GM18498 (cell line): ENCODE results near the gene CISH.

Experiments used
- ATAC-seq: cut with Tn5 transposase; IDR thresholded peaks from one replicate; pipeline ENCODE4 v1.9.1; 2021; ENCODE audit warnings: mild to moderate bottlenecking, moderate library complexity; ENCODE audit not compliant: unreplicated experiment

CISH gene

DNA sequence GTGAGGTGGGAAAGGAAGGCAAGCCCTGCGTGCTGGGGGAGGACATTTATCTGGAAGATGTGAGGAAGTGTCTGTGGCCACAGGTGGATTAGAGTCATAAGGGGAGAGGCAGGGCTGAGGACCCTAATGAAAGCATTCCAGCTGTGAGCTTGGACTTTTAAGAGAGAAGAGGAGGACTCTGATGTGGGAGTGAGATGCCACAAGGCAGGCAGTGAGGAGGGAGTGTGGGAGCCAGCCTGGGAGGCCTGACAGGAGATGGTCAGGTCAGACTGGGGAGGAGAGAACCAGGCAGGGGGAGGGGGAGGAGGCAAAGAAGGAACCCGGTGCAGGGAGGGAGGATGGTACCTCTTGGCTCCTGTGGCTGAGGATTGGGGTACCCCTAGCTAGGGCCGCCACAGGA lies 26.4 kb upstream of the CISH start:
- no peak for ATAC-seq

DNA sequence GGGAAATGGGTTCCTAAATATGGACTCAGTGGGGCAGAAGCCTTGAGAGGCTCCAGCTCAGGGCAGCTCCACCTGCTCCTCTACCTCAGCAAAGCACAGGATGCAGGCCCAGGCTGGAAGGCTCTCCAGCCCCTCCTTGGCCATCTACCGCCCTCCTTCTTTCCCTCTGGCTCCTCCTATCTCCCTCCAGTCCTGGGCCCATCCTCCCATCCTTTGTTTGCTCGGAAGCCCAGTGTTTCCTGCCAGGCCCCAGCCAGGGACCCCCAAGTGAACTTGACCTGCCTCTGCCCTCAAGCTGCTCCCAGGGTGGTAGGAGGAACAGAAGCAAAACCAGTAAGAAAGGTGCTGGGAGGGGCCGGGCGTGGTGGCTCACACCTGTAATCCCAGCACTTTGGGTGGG lies 25.4 kb upstream of the CISH start:
- no peak for ATAC-seq

- no peak for ATAC-seq
These were observed 23.5 kb upstream of the CISH start for GRCh38 chr3:50635066-50635465.

- ATAC-seq, result no peak
These were observed 21.7 kb upstream of the CISH start for GRCh38 chr3:50633230-50633790.

DNA sequence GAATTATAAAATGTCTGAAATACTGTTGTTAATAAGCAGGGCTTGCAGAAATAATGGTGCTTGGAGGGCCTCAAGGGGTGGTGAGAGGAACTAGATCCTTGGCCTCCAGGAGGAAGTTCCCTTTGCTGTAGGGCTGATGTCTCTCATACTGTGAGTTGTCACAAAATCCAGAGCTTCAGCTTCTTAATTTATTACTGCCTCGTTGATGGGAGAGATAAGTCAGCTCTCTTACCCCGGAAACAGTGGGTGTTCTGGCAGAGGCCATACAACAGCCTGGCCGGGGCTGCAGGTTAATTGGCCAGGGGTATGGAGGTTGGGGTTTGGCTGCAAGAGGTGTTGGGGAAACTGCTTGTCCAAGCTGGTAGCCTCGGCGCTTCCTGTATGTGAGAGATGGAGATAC lies 20.9 kb upstream of the CISH start:
- ATAC-seq, result no peak

DNA sequence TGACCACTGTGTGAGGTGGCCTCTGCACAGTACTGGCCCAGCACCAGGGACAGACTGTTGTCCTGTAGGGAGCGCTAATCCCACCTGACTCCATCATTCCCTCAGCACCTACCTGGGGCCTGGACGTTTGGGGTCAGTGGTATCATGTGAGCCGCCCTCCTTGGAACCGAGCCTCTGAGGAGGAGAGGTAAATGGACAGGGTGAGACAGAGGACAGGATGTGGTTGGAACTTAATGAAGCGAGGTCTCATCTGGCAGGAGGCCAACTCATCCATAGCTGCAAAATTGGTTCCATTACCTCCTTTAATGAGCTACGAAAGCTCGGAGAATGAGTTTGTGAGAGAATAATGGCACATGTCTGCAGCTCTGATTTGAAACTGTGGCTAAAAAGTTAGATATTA lies 19.3 kb upstream of the CISH start:
- ATAC-seq, result no peak

GRCh38 chr3:50630394-50630793 lies 18.8 kb upstream of the CISH start:
- ATAC-seq, result no peak

GRCh38 chr3:50628601-50629000 lies 17.0 kb upstream of the CISH start:
- ATAC-seq, result no peak

DNA sequence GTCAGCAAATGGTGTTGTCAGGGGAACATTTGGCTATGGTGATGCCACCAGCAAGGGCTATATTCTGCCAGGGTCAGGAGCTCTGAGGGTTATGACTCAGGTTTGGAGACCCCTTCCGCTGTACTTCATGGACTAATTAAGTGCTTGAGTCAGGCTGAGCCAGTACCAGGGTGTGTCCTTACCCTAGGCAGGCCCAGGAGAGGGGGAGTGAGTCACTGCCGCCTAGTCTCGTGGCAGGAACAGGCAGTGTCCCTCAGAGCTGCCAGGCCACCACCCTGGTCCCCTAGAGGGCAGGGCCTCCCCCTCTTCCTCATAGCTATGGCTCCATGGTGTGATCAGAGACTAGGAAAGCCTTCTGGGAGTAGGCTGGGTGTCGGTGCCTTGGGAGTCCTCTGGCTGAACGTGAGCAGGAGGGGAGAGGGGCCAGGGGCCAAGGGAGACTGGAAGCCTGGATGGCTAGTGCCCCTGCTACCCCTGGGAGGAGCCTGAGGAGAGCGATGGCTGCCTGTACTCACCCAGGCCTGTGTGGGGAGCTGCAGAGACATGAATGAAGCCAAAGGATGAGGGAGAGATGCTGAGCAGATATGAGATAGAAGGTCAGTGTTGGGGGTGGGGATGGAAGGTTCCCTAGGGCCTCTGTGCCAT lies 16.0 kb upstream of the CISH start:
- no peak for ATAC-seq

DNA sequence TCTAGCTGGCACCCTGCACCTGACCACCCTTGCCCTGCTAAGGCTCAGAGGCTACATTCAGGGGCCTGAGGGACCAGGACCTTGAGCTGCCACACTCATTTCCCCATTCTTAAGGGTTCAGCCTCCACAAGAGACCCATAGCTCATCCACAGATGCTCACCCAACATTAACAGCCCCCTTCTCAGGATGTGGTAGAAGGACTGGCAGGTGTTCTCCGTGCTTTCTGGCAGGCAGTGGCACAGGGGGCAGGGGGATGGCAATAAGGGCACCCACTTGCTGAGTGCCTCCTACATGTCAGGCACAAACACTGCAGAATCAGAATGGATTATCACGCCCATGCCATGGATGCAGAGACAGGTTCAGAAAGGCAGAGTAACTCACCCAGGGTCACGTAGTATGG lies 14.8 kb upstream of the CISH start:
- no peak for ATAC-seq

GRCh38 chr3:50625231-50626182 lies 13.9 kb upstream of the CISH start:
- ATAC-seq, result no peak

DNA sequence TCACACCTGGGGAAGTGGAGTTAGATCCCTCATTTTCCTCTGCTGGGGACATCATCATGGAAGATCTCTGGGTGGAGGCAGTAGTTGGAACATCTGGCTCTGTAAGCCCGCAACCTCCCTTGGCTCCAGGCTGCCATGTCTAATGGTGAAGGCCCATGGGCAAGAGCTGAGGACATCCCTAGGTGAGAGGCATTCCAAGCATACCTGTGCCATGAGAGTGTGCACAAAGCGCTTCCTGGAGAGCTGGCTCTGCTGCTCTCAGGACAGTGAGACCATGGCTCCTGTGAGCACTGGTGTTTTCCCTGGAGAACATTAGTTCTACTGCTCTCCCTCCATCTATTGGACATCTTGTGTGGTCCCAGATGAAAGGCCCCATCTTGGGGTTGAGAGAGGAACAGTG lies 13.1 kb upstream of the CISH start:
- no peak for ATAC-seq

GRCh38 chr3:50623840-50624474 lies 12.4 kb upstream of the CISH start:
- no peak for ATAC-seq

GRCh38 chr3:50622881-50623280 lies 11.3 kb upstream of the CISH start:
- ATAC-seq, result no peak

DNA sequence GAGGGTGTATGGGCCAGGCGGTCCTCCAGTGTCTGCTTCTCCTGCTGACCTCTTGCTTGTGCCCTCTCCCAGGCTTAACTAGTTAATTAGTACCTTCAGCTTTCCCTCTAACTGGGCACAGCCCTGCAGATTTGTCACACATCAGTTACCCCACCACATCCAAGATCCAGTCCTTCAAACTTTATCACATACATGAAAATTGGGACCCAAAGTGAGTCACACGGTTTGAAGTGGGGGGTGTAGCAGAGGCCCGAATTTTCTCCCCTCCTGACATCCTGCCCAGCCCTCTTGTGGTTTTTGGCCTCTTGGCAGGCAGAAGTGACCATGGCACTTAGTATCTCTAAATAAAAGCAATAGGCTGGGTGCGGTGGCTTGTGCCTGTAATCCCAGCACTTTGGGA lies 9.2 kb upstream of the CISH start:
- no peak for ATAC-seq

DNA sequence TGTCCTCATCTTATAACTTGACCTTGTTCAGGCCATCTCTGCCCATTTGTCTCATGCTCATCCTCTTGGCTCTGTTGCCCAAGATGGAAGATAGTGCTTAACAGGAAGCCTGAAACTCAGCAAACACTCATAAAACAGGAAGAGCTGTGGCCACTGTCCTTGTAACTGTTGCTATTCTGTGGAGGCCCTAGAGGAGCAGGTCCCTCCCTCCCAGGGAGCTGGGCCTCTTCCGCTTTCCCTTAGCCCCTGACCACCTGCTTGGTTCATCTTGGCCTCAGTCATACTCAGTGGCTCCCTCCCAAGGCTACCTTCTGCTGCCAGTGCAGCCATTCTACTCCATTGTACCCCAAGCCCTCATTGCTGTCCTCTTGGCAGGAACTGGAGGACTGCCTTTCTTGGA lies 8.8 kb upstream of the CISH start:
- no peak for ATAC-seq

- no peak for ATAC-seq
These were observed 6.4 kb upstream of the CISH start for GRCh38 chr3:50617911-50618481.

- peak; percentile 2 for ATAC-seq
These were observed 5.7 kb upstream of the CISH start, which contains the start of gene MAPKAPK3 for GRCh38 chr3:50617096-50617791. MAPKAPK3 (plus strand) TSS chr3:50617151; CDS start chr3:50617566, 415 bp downstream.

DNA sequence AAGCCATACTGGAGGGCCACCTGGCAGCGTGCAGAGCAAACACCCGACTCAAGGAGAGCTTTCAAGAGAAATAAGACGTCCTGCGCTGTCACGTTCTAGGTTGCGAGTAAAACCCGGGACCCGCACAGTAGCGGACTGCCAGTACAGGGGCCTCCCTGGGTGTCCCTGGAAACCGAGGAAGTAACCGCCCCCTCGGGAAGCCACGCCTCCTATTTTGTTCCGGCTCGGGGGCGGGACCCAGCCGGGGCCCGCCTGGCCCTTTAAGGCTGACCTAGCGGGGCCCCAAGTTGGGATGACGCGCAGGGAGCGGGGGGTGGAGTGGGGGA lies 5.2 kb upstream of the CISH start:
- ATAC-seq, result peak; percentile 71

DNA sequence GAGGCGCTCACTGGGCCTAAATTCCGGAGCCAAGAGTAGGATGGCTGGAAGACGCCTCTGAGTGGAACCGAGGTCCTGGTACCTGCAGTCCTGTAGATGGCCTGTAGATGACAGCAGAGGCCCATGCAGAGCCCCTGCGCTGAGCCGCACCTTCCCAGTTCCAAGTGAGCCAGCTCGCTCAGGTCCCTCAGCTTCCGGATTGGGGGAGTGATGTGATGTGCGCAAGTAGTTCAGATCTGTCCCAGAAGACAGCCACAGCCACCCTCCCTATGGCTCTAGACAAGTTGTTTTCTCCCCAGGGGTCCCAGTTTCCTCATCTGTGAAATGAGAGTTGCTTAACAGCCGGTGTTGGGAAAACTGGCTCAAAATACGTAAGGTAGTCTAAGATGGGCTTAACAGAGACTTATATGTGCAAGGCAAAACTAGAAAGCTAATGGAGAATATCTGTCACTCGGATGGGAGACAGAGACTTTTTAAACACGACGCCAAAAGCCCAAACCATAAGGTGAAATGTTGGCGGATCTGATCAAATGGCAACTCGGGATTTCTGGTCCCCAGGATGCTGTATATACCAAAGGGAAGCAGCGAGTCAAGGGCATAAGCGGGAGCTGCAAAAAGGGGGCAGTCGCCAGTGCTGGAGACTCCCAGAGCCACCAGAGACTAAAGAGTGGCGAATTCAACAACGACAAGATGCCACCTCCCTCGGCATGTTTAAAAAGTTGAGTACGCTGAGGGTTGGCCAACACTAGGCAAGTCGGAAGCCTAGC lies 4.6 kb upstream of the CISH start:
- peak; percentile 38 for ATAC-seq
